Endothelial cell of umbilical vein (primary cell): ENCODE data around the gene SKAP1.

Source experiments
- CTCF ChIP-seq, 2 donors: IDR thresholded peaks; 1 replicate in 1 of 2; 2 replicates in 1 of 2; pipeline ENCODE4 v1.5.1; 2011; ENCODE audit warnings: low read length in 2 of 2, mild to moderate bottlenecking in 2 of 2, moderate library complexity in 2 of 2, control low read depth in 1 of 2, inconsistent platforms in 1 of 2, low read depth in 1 of 2; ENCODE audit not compliant: insufficient read depth in 1 of 2; ENCODE audit errors: extremely low read depth in 1 of 2
- EZH2 ChIP-seq: IDR thresholded peaks from 2 replicates; pipeline ENCODE4 v1.6.1; 2012; ENCODE audit warnings: borderline replicate concordance, low read depth, mild to moderate bottlenecking, moderate library complexity, low read length, inconsistent platforms; ENCODE audit not compliant: severe bottlenecking
- FOS ChIP-seq: IDR thresholded peaks from 2 replicates; pipeline ENCODE4 v1.6.1; 2011; ENCODE audit warnings: mild to moderate bottlenecking, low read length, moderate library complexity, borderline replicate concordance; ENCODE audit not compliant: insufficient read depth
- JUN ChIP-seq: IDR thresholded peaks from 2 replicates; pipeline ENCODE4 v1.6.1; 2011; ENCODE audit warnings: borderline replicate concordance, low read depth; ENCODE audit not compliant: insufficient read length, insufficient read depth
- MAX ChIP-seq: IDR thresholded peaks from 2 replicates; pipeline ENCODE4 v1.6.1; 2011; ENCODE audit not compliant: insufficient read depth, insufficient read length
- MYC ChIP-seq: IDR thresholded peaks from one replicate; pipeline ENCODE4 v1.6.1; 2011; ENCODE audit warnings: mild to moderate bottlenecking, low read depth, low read length
- POLR2A ChIP-seq: IDR thresholded peaks from 2 replicates; pipeline ENCODE4 v1.6.1; 2012; ENCODE audit warnings: low read depth, mild to moderate bottlenecking, control low read depth, low read length

GRCh38 chr17:48255759-48256158, 174.3 kb downstream of the SKAP1 start:
- no peak for TF ChIP-seq CTCF (IDR thresholded peaks at IDR 0.05; ENCODE audit: extremely low read depth in 1 of 2, insufficient read depth in 1 of 2, low read depth in 1 of 2, low read length in 2 of 2)
- no peak for TF ChIP-seq POLR2A
- no peak for TF ChIP-seq MAX
- TF ChIP-seq JUN, result no peak
- no peak for TF ChIP-seq MYC
- TF ChIP-seq EZH2, result no peak
- no peak for TF ChIP-seq FOS
